Smooth muscle cell (in vitro differentiated cells): Measurements from ENCODE around the gene ASCC1. TPM values are rescaled to one million over a fixed set of nuclear protein-coding genes. Genes with fewer than 3 reads are reported as not detected.

Source experiments
- DNase-seq: peaks from one replicate; lab custom pipeline; 2025; ENCODE audit not compliant: unreplicated experiment; lab: John Stamatoyannopoulos, UW
- H2AFZ ChIP-seq: fragments of 200-600 bp; sonication (generic); 2 replicates; pipeline ENCODE4 v1.6.0; 2016; ENCODE audit warnings: antibody characterized with exemption, low read depth, mild to moderate bottlenecking
- H3F3A ChIP-seq: fragments of 200-600 bp; sonication (generic); 2 replicates; pipeline ENCODE4 v1.6.0; 2017; ENCODE audit warnings: antibody characterized with exemption, low read depth
- H3K27ac ChIP-seq: fragments of 200-600 bp; sonication (generic); 2 replicates; pipeline ENCODE4 v1.5.1; 2016; ENCODE audit warnings: low read depth, mild to moderate bottlenecking
- H3K27me3 ChIP-seq: fragments of 200-600 bp; sonication (generic); 2 replicates; pipeline ENCODE4 v1.6.1; 2016; ENCODE audit warnings: low read depth, mild to moderate bottlenecking
- H3K36me3 ChIP-seq: fragments of 200-600 bp; sonication (generic); 2 replicates; pipeline ENCODE4 v1.5.1; 2016; ENCODE audit warnings: low read depth
- H3K4me1 ChIP-seq: fragments of 200-600 bp; sonication (generic); 2 replicates; pipeline ENCODE4 v1.5.1; 2016; ENCODE audit warnings: low read depth
- H3K4me2 ChIP-seq: fragments of 200-600 bp; sonication (generic); 2 replicates; pipeline ENCODE4 v1.6.0; 2016; ENCODE audit warnings: mild to moderate bottlenecking
- H3K4me3 ChIP-seq: fragments of 200-600 bp; sonication (generic); 2 replicates; pipeline ENCODE4 v1.5.1; 2016; ENCODE audit warnings: mild to moderate bottlenecking
- H3K79me2 ChIP-seq: fragments of 200-600 bp; sonication (generic); 2 replicates; pipeline ENCODE4 v1.6.0; 2016; ENCODE audit warnings: low read depth, mild to moderate bottlenecking
- H3K9ac ChIP-seq: fragments of 200-600 bp; sonication (generic); 2 replicates; pipeline ENCODE4 v1.6.0; 2016; ENCODE audit warnings: low read depth
- H3K9me3 ChIP-seq: fragments of 200-600 bp; sonication (generic); replicated peaks from 2 replicates; pipeline ENCODE4 v1.5.1; 2016; ENCODE audit warnings: low read depth
- H4K20me1 ChIP-seq: fragments of 200-600 bp; sonication (generic); 2 replicates; pipeline ENCODE4 v1.6.0; 2016; ENCODE audit warnings: low read depth
- WGBS: methylation state at CpG from one replicate; pipeline ENCODE4 v1.1.7; 2016; ENCODE audit warnings: low lambda C conversion rate; 5-methylcytosine and 5-hydroxymethylcytosine counted together
- polyA plus RNA-seq: library from polyadenylated mRNA; unstranded; fragments of >200 nt; fragmentation: Nextera tagmentation; extraction: Ambion mirVana; gene quantifications from 2 replicates; pipeline ENCODE4 v1.2.1, GENCODE V29; 2016
- total RNA-seq: library from RNA; depleted of rRNA; stranded (reverse); fragments of >200 nt; gene quantifications from 2 replicates; pipeline ENCODE4 v1.2.3, GENCODE V29; 2014
- TF ChIP-seq, protein P1 (sequence below): fragments of 200-600 bp; sonication (generic); IDR thresholded peaks from 2 replicates; pipeline ENCODE4 v1.5.1; 2017; ENCODE audit warnings: borderline replicate concordance, mild to moderate bottlenecking, antibody characterized with exemption; ENCODE audit not compliant: insufficient read depth, poor library complexity, severe bottlenecking

ASCC1 gene
- total and polyA plus RNA-seq, 2 experiments from 2014 or later, result 24.0 to 28.1 TPM

DNA sequence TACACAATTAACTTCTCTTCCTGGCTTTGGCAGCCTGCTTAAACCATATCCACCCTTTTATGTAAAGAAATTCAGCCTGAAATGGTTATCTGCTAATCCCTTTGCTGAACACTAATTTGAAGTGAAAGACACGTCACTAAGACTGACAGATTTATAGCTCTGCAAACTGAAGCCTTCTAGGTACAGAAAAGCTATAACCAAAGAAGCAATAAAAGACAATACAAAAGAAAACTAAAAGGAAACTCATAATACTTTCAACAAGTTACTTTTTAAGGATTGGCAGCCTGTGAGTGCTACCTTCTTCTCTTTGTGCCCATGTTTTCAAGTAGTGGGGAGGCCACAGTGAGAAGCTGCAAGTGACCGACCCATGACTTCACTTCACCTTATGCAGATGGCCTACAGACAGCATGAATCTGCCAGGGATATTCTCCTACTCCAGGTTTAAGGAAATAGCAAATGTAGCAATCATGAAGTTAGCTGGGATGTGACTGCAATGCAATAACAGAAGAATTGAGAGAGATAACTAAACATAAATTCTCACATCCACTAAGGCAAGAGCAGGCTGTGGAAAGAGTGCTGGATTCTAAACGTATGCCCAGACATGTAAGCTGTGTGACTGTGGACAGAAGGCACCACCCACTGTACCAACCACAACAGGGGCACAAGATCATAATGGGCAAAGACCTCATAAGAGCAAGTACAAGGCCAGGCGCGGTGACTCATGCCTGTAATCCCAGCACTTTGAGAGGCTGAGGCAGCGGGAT lies 117.1 kb downstream of the ASCC1 start:
- Histone ChIP-seq H3K27me3 (no peaks in the 10 kb centered on the region), H3K9me3 (no peaks in the 10 kb centered on the region), H3K27ac (peak overlapping the region; percentile 69), H3K79me2 (no peaks in the 10 kb centered on the region), H4K20me1 (no peaks in the 10 kb centered on the region), H3F3A (peaks cover 19% of the 10 kb centered on the region), H3K9ac (no peak overlapping the region), H2AFZ (no peak overlapping the region), H3K4me1 (peaks cover 5% of the 10 kb centered on the region), H3K4me3 (no peak overlapping the region), H3K36me3 (no peaks in the 10 kb centered on the region), H3K4me2 (peak overlapping the region; percentile 11)
- WGBS, result 72% methylated on average over 6 of the region's 6 CpGs
- TF ChIP-seq, protein P1, sequence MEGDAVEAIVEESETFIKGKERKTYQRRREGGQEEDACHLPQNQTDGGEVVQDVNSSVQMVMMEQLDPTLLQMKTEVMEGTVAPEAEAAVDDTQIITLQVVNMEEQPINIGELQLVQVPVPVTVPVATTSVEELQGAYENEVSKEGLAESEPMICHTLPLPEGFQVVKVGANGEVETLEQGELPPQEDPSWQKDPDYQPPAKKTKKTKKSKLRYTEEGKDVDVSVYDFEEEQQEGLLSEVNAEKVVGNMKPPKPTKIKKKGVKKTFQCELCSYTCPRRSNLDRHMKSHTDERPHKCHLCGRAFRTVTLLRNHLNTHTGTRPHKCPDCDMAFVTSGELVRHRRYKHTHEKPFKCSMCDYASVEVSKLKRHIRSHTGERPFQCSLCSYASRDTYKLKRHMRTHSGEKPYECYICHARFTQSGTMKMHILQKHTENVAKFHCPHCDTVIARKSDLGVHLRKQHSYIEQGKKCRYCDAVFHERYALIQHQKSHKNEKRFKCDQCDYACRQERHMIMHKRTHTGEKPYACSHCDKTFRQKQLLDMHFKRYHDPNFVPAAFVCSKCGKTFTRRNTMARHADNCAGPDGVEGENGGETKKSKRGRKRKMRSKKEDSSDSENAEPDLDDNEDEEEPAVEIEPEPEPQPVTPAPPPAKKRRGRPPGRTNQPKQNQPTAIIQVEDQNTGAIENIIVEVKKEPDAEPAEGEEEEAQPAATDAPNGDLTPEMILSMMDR, result no peak
- DNase-seq, result no peak

DNA sequence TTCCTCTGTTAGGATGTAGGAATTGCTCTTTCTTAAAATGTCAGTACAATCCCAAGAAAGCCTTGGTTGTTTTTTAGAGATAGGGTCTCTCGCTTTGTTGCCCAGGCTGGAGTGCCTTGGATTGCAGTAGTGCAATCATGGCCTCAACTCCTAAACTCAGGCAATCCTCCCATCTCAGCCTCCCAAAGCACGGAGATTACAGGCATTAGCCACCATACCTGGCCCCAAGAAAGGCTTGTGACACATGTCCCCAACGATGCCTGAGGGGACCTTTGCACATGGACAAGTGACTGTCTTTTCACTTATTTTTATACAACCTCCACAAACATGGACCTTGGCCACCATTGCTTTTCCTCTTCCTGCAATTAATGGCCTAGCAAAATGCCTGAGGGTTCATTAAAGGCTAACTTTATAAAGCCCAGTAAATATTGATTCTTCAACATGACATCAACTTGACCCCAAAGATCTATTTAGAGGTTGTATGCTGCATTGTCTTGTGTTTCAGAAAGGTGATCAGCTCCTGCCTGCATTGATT lies 117.7 kb downstream of the ASCC1 start:
- peaks cover 5% of the 10 kb centered on the region for H3K4me1 ChIP-seq
- H3K27ac ChIP-seq, result peak overlapping the region; percentile 69
- DNase-seq, result no peak
- 98% methylated on average over 3 of the region's 3 CpGs for WGBS
- no peaks in the 10 kb centered on the region for H3K79me2 ChIP-seq
- peak overlapping the region; percentile 23 for H3K4me2 ChIP-seq
- peaks cover 19% of the 10 kb centered on the region for H3F3A ChIP-seq
- no peaks in the 10 kb centered on the region for H3K9me3 ChIP-seq
- H2AFZ ChIP-seq, result no peak overlapping the region
- no peaks in the 10 kb centered on the region for H3K36me3 ChIP-seq
- H4K20me1 ChIP-seq, result no peaks in the 10 kb centered on the region
- H3K4me3 ChIP-seq, result no peak overlapping the region
- no peak overlapping the region for H3K9ac ChIP-seq
- TF ChIP-seq, protein P1, result no peak
- no peaks in the 10 kb centered on the region for H3K27me3 ChIP-seq

DNA sequence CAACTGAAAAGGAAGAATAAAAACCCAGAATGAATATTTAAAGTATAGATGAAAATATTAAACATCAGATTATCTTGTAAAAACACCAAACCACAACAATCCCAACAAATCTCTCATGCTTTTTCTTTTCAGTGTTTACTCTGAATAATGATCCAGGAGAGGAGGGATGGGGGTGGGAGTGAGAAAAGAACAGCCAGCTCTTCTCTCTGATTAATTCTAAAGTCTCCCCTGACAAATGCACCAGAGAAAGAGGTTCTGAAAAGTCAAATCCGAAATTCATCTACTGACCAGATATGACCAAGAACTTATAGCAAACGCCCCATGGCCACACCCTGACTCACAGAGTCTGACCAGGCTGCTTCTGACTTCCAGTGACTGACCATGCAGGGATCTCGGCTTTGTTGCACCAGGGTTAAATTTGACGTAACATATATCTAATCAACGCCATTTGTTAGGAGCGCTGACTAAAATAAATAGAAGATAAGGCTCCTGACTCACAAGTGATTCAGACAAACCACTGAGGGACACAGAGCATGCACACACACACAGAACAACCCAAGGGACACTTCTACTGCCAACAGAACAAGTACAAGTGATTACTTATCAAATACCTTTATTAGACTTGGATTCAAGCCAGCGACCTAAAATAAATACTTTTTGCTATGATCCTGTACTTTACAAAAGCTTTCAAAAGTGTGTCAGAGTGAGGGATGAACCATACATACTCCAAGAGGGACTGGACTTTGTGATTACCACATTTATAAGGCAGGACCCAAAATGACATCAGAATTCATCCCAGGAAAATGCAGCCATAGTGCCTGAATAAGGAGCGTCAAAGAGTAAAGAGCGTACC lies 118.4 kb downstream of the ASCC1 start:
- 39% methylated on average over 9 of the region's 9 CpGs for WGBS
- Histone ChIP-seq H3K36me3 (no peaks in the 10 kb centered on the region), H2AFZ (no peak overlapping the region), H3K79me2 (no peaks in the 10 kb centered on the region), H4K20me1 (no peaks in the 10 kb centered on the region), H3K4me3 (no peak overlapping the region), H3F3A (peaks cover 19% of the 10 kb centered on the region), H3K4me2 (peak overlapping the region; percentile 53), H3K9ac (no peak overlapping the region), H3K27ac (peak overlapping the region; percentile 69), H3K9me3 (no peaks in the 10 kb centered on the region), H3K27me3 (no peaks in the 10 kb centered on the region), H3K4me1 (peaks cover 5% of the 10 kb centered on the region)
- TF ChIP-seq, protein P1, result no peak
- no peak for DNase-seq
